Left hindlimb (tissue), 1 donor: ENCODE results near the gene HMOX2.

ENCODE experiments used
- DNase-seq: peaks from one replicate; pipeline ENCODE4 v3.0.0-alpha.2; 2018

Gene HMOX2

GRCh38 chr16:4505356-4506147 lies 29.4 kb downstream of the HMOX2 start:
- no peak for DNase-seq

- DNase-seq = peak; percentile 71
Measured at GRCh38 chr16:4506450-4506849, 30.3 kb downstream of the HMOX2 start.

- DNase-seq = no peak
Measured at GRCh38 chr16:4507588-4508345, 31.6 kb downstream of the HMOX2 start.

- no peak for DNase-seq
Measured at GRCh38 chr16:4508806-4509205, 32.6 kb downstream of the HMOX2 start.

- no peak for DNase-seq
Measured at GRCh38 chr16:4509420-4509819, 33.2 kb downstream of the HMOX2 start.

- no peak for DNase-seq
Measured at GRCh38 chr16:4510131-4510530, 33.9 kb downstream of the HMOX2 start.

GRCh38 chr16:4510747-4511426 lies 34.7 kb downstream of the HMOX2 start:
- DNase-seq = no peak

GRCh38 chr16:4511441-4512082 lies 35.4 kb downstream of the HMOX2 start:
- peak; percentile 62 for DNase-seq

- no peak for DNase-seq
Measured at GRCh38 chr16:4512473-4512872, 36.3 kb downstream of the HMOX2 start.

GRCh38 chr16:4513086-4513860 lies 37.1 kb downstream of the HMOX2 start:
- DNase-seq = no peak

- DNase-seq = no peak
Measured at GRCh38 chr16:4513881-4514280, 37.7 kb downstream of the HMOX2 start.

- no peak for DNase-seq
Measured at GRCh38 chr16:4514606-4515005, 38.4 kb downstream of the HMOX2 start.

GRCh38 chr16:4515611-4516233 lies 39.5 kb downstream of the HMOX2 start:
- DNase-seq = no peak

GRCh38 chr16:4517812-4518680 lies 41.8 kb downstream of the HMOX2 start:
- DNase-seq = no peak

- no peak for DNase-seq
Measured at GRCh38 chr16:4519274-4520058, 43.3 kb downstream of the HMOX2 start.

GRCh38 chr16:4520913-4521312 lies 44.7 kb downstream of the HMOX2 start:
- DNase-seq = no peak

GRCh38 chr16:4522051-4522581 lies 45.9 kb downstream of the HMOX2 start:
- peak; percentile 63 for DNase-seq

GRCh38 chr16:4523686-4524085 lies 47.5 kb downstream of the HMOX2 start:
- no peak for DNase-seq

GRCh38 chr16:4524571-4524970 lies 48.4 kb downstream of the HMOX2 start:
- DNase-seq = no peak

- DNase-seq = no peak
Measured at GRCh38 chr16:4525069-4525468, 48.9 kb downstream of the HMOX2 start.
